Measurements from ENCODE around the gene OLR1. TPM values are rescaled to one million over a fixed set of nuclear protein-coding genes. Genes with fewer than 3 reads are reported as not detected.
"Not testable (repeated sequence)": the region's sequence is repeated elsewhere in the genome, so short reads cannot be mapped to it uniquely, and the experiment has no call there.

OLR1 gene
- not detected for total RNA-seq

DNA sequence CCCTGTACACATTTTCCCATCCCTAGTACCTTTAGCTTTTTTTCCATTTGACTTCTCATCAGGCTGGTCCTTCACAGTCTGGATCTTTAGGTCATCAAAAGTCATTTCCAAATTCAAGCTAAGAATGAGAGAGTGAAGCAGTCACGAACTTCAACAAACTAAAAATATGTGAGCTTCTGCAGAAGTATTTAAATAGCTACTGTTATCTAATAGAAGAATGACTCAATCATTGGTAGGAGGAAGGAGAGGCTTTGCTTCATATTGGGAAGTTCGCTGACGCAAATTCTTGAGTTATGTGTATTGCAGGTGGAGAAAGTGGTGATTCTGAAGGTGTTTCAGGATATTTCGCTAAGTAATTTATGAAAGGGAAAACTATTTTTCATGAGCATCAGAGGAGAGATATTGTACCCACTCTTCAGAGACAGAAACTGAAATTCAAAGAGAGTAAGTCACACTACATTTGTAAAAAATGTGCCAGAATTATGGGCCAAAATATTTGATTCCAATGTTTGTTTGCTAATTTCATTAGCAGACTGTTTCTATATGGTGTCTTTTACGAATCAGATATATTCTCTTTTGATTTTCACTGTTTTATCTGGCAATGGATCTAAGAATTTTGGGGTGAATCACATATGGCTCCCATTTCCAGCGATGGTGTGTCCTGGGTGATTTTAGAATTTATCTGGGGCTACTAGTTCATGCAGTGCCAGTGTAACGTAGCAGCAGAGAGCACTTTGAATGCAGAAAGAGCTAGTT lies at the start of gene OLR1:
OLR1 (minus strand) TSS at position 160 of the 756 bp plus-strand sequence; CDS start at position 105, 55 bp downstream.
- ChIA-PET CTCF (interaction anchor here (0.6 to 2.8 kb wide), 2 partner anchors 19 to 20 kb away, joined by 3 to 10 read pairs; no protein-coding TSS in a partner anchor), POLR2A (no interaction called here)
- no peaks in the 10 kb centered on the region for H3K4me1 Mint-ChIP-seq
- DNase-seq = no peak
- H3K36me3 Mint-ChIP-seq (ENCODE audit: low read depth) = no peaks in the 10 kb centered on the region
- no peak within 1 kb of the TSS for H3K27ac Mint-ChIP-seq
- no peaks in the 10 kb centered on the region for H3K9me3 Mint-ChIP-seq
- H3K27me3 Mint-ChIP-seq = peaks cover 36% of the 10 kb centered on the region
- no peak within 1 kb of the TSS for H3K4me3 Mint-ChIP-seq

GRCh38 chr12:10220398-10221077 lies 48.6 kb upstream of the OLR1 start:
- no peak for DNase-seq
- POLR2A ChIA-PET = no interaction called here
- Mint-ChIP-seq H3K9me3 (no peaks in the 10 kb centered on the region), H3K4me1 (peaks cover 5% of the 10 kb centered on the region), H3K27ac (no peak overlapping the region), H3K27me3 (no peaks in the 10 kb centered on the region), H3K36me3 (ENCODE audit: low read depth) (peaks cover 40% of the 10 kb centered on the region), H3K4me3 (no peak overlapping the region)
- CTCF ChIA-PET = no interaction called here

GRCh38 chr12:10218021-10218420 lies 46.1 kb upstream of the OLR1 start:
- peaks cover 2% of the 10 kb centered on the region for H3K27me3 Mint-ChIP-seq
- no peaks in the 10 kb centered on the region for H3K9me3 Mint-ChIP-seq
- no peak for DNase-seq
- H3K4me3 Mint-ChIP-seq = no peak overlapping the region
- CTCF ChIA-PET = no interaction called here
- POLR2A ChIA-PET = no interaction called here
- peaks cover 25% of the 10 kb centered on the region for H3K4me1 Mint-ChIP-seq
- H3K36me3 Mint-ChIP-seq (ENCODE audit: low read depth) = peaks cover 34% of the 10 kb centered on the region
- no peak overlapping the region for H3K27ac Mint-ChIP-seq

- H3K4me1 Mint-ChIP-seq = peaks cover 33% of the 10 kb centered on the region
- H3K4me3 Mint-ChIP-seq, POLR2A ChIA-PET, H3K27ac Mint-ChIP-seq, H3K9me3 Mint-ChIP-seq, H3K27me3 Mint-ChIP-seq, CTCF ChIA-PET: not testable (repeated sequence)
- peak; percentile 26 for DNase-seq
- peaks cover 16% of the 10 kb centered on the region for H3K36me3 Mint-ChIP-seq (ENCODE audit: low read depth)
Observed at GRCh38 chr12:10215946-10216345, 44.0 kb upstream of the OLR1 start.

GRCh38 chr12:10215436-10215835 lies 43.5 kb upstream of the OLR1 start:
- H3K9me3 Mint-ChIP-seq = no peaks in the 10 kb centered on the region
- no peak overlapping the region for H3K27ac Mint-ChIP-seq
- peaks cover 33% of the 10 kb centered on the region for H3K4me1 Mint-ChIP-seq
- ChIA-PET CTCF (interaction anchor here (2.6 kb wide), 1 partner anchor 62 kb away, joined by 9 read pairs; no protein-coding TSS in a partner anchor), POLR2A (interaction anchor here (1.6 to 1.9 kb wide), 3 partner anchors 62 to 956 kb away, joined by 4 to 5 read pairs (median 5); partner anchors contain the start of genes CD69 and SMIM10L1)
- peaks cover 2% of the 10 kb centered on the region for H3K27me3 Mint-ChIP-seq
- H3K36me3 Mint-ChIP-seq (ENCODE audit: low read depth) = peaks cover 11% of the 10 kb centered on the region
- DNase-seq = no peak
- H3K4me3 Mint-ChIP-seq = no peak overlapping the region

DNA sequence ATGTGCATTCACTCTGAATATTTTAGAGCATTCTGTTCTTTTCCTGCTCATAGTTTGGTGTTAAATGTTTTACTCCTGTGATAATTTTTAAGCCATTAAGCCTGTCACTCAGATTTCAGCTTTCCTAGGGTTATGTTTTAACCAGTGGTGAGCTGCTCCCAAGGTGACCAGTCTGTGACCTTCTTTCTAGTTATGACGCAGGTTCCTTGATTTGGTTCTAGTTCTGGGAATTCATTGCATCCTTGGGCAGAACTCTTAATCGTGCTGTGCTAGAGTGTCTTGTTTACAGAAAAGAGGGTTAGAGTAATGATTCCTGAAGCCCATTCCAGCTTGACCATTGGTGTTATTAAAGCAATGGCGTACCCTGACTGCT lies 42.9 kb upstream of the OLR1 start:
- DNase-seq = no peak
- Mint-ChIP-seq H3K27ac (no peak overlapping the region), H3K4me3 (no peak overlapping the region), H3K9me3 (no peaks in the 10 kb centered on the region), H3K4me1 (peaks cover 33% of the 10 kb centered on the region), H3K27me3 (peaks cover 2% of the 10 kb centered on the region), H3K36me3 (ENCODE audit: low read depth) (peaks cover 8% of the 10 kb centered on the region)
- ChIA-PET POLR2A (interaction anchor here (1.3 to 2.2 kb wide), 5 partner anchors 12 to 956 kb away, joined by 4 to 6 read pairs (median 5); partner anchors contain the start of genes CD69, MAGOHB and SMIM10L1), CTCF (interaction anchor here (2.6 kb wide), 1 partner anchor 61 kb away, joined by 9 read pairs; no protein-coding TSS in a partner anchor)

GRCh38 chr12:10214136-10214894 lies 42.4 kb upstream of the OLR1 start:
- Mint-ChIP-seq H3K36me3 (ENCODE audit: low read depth) (peaks cover 8% of the 10 kb centered on the region), H3K9me3 (no peaks in the 10 kb centered on the region), H3K4me1 (peaks cover 33% of the 10 kb centered on the region), H3K27me3 (peaks cover 2% of the 10 kb centered on the region), H3K4me3 (peak overlapping the region; percentile 91), H3K27ac (peak overlapping the region; percentile 85)
- ChIA-PET CTCF (interaction anchor here (1.0 to 2.6 kb wide), 3 partner anchors 61 to 400 kb away, joined by 4 to 9 read pairs (median 4); no protein-coding TSS in a partner anchor), POLR2A (interaction anchor here (1.3 to 2.2 kb wide), 5 partner anchors 13 to 957 kb away, joined by 4 to 6 read pairs (median 5); partner anchors contain the start of genes CD69, MAGOHB and SMIM10L1)
- DNase-seq = no peak

DNA sequence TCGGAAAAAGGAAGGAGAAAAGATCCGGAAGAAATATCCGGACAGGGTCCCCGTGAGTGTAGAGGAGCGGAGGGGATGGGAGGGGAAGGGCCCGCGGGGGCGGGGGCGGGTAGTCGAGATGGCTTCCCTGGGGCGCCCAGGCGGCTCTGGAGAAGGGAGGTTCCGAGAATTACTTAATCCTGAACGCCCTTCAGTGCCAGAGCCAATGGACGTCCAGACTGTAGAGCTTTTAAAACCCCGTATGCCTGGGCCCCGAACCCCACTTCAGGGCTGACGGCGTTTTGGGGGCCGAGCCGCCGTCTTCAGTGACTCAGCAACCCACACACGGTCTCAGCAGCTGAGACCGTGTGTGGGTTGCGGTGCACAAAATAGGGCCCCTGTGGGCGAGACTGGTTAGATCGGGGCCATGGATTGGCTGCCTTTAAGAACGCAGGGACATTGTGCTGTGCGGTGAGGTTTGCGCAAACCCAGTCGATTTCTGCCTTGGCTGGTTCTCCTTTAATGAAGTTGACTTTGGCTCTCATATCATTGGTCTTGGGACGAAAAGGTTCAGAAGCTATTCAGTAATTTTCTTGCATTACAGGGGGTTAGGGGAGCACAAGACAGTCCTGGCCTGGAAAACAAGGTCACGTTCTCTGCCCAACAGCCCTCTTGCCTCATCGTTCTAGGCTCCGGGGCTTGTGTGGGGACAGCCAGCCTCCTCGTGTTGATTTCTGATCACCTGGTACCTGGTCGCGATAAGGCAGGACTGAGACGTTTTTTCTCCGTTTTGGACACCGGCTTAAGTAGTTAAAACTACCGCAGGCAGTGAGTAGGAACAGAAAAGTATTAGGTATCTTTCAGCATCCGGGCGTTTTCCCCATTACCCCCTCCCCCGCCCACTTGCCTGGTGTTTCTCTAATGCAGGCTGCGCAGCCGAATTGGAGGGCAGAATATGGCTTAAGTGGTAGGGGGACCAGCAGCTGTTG lies 41.5 kb upstream of the OLR1 start:
- Mint-ChIP-seq H3K4me3 (peak overlapping the region; percentile 91), H3K36me3 (ENCODE audit: low read depth) (peaks cover 8% of the 10 kb centered on the region), H3K4me1 (peaks cover 33% of the 10 kb centered on the region), H3K27ac (peak overlapping the region; percentile 85), H3K27me3 (peaks cover 2% of the 10 kb centered on the region), H3K9me3 (no peaks in the 10 kb centered on the region)
- DNase-seq = peak; percentile 78
- ChIA-PET POLR2A (interaction anchor here (0.7 to 2.2 kb wide), 9 partner anchors 14 to 958 kb away, joined by 3 to 7 read pairs (median 5); partner anchors contain the start of genes CD69, MAGOHB and SMIM10L1), CTCF (interaction anchor here (1.0 to 2.6 kb wide), 4 partner anchors 44 to 400 kb away, joined by 4 to 9 read pairs (median 4); no protein-coding TSS in a partner anchor)

DNA sequence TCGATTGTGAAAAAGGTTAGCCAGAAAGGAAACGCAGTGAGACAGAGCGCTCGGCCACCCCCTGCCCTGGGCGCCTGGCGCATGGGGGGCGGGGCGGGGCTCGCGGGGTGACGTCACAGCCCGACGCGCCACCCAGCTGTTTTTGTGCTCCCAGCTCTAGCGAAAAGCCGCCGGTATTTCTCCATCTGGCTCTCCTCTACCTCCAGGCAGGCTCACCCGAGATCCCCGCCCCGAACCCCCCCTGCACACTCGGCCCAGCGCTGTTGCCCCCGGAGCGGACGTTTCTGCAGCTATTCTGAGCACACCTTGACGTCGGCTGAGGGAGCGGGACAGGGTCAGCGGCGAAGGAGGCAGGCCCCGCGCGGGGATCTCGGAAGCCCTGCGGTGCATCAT lies 40.8 kb upstream of the OLR1 start, which contains the start of gene GABARAPL1:
GABARAPL1 (plus strand) TSS at position 139 of the 393 bp plus-strand sequence; CDS start at position 392, 253 bp downstream.
- H3K27me3 Mint-ChIP-seq = peaks cover 2% of the 10 kb centered on the region
- CTCF ChIA-PET = interaction anchor here (1.5 to 2.6 kb wide), 2 partner anchors 44 to 59 kb away, joined by 5 to 9 read pairs; no protein-coding TSS in a partner anchor
- peak; percentile 78 for DNase-seq
- no peaks in the 10 kb centered on the region for H3K9me3 Mint-ChIP-seq
- peaks cover 33% of the 10 kb centered on the region for H3K4me1 Mint-ChIP-seq
- peak within 1 kb of the TSS; percentile 85 for H3K27ac Mint-ChIP-seq
- peaks cover 4% of the 10 kb centered on the region for H3K36me3 Mint-ChIP-seq (ENCODE audit: low read depth)
- H3K4me3 Mint-ChIP-seq = peak within 1 kb of the TSS; percentile 91
- POLR2A ChIA-PET = interaction anchor here (0.7 to 2.2 kb wide), 7 partner anchors 14 to 959 kb away, joined by 3 to 7 read pairs (median 5); partner anchors contain the start of genes CD69, MAGOHB and SMIM10L1

DNA sequence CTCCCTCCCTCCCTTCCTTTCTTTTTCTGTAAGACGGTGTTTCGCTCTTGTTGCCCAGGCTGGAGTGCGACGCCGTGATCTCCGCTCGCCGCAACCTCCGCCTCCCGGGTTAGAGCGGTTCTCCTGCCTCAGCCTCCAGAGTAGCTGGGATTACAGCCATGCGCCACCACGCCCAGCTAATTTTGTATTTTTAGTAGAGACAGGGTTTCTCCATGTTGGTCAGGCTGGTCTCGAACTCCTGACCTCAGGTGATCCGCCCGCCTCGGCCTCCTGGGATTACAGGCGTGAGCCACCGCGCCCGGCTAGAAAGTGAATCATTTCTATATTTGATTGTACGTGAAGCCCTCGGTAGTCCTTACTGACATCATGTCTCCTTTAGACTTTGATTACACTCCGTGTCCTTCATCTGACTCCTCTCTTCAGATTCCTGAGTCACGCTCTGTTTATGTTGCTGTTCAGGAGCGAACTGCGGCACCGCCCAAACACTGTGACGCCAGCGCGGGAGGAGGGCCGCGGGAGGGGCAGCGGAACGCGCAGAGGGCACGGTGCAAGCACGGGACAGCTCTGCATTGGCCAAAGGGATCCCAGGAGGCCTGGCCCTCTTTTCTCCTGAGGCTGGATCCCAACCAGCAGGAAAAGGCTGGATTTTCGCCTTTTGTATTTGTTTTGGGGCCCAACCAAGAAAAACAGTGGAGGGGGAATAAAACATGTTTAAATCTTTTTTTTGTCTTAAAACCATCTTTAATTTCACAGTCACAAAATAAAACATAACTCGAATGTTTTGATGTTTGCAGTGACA lies 40.2 kb upstream of the OLR1 start:
- Mint-ChIP-seq H3K9me3 (no peaks in the 10 kb centered on the region), H3K36me3 (ENCODE audit: low read depth) (peaks cover 4% of the 10 kb centered on the region), H3K4me1 (peaks cover 33% of the 10 kb centered on the region), H3K27me3 (peaks cover 2% of the 10 kb centered on the region), H3K27ac (peak overlapping the region; percentile 85), H3K4me3 (peak overlapping the region; percentile 91)
- ChIA-PET CTCF (interaction anchor here (1.5 kb wide), 1 partner anchor 45 kb away, joined by 5 read pairs; no protein-coding TSS in a partner anchor), POLR2A (interaction anchor here (0.9 to 1.9 kb wide), 4 partner anchors 401 to 959 kb away, joined by 3 to 7 read pairs (median 5); partner anchors contain the start of genes CD69, MAGOHB and SMIM10L1)
- DNase-seq = peak; percentile 87

All from activated CD4-positive, alpha-beta memory T cell treated with anti-CD3 and anti-CD28 coated beads, Interleukin-2, amount 10 ng/mL, durations not matched to agents 7 days and 5 days (primary cell).